Erythroblast (primary cell): ENCODE measurements around the gene VMO1.

Experiments used
- GATA1 ChIP-seq: IDR thresholded peaks from 2 replicates; pipeline ENCODE4 v1.6.1; 2011; ENCODE audit warnings: low read depth, mild to moderate bottlenecking, control low read depth, low read length, moderate library complexity
- POLR2A ChIP-seq: IDR thresholded peaks from 2 replicates; pipeline ENCODE4 v1.6.1; 2011; ENCODE audit warnings: mild to moderate bottlenecking, low read length

GRCh38 chr17:4833941-4834680, 47.9 kb upstream of the VMO1 start:
- TF ChIP-seq POLR2A (no peak), GATA1 (no peak)
